IMR-90 (cell line): ENCODE data around the gene GBA3. TPM values are rescaled to one million over a fixed set of nuclear protein-coding genes. Genes with fewer than 3 reads are reported as not detected.

Experiments
- ATAC-seq: fragments of 200-7000 bp; cut with Tn5 transposase; 2 replicates; pipeline ENCODE4 v1.9.1; 2020; ENCODE audit warnings: low read depth, mild to moderate bottlenecking, moderate library complexity
- BruUV-seq: library from RNA; stranded (reverse); fragments of 400-500 nt; replicated peaks from 2 replicates; lab custom pipeline; 2021; lab: Mats Ljungman, UMichigan
- CTCF ChIA-PET: fragments of 300-600 bp; formaldehyde crosslinking; extraction: SDS; loops from one replicate; lab custom pipeline; 2021; ENCODE audit warnings: antibody characterized with exemption; lab: Yijun Ruan, JAX
- POLR2A ChIA-PET: fragments of 300-600 bp; sonication (Branson Sonifier 250); formaldehyde crosslinking; loops from one replicate; lab custom pipeline; 2022; ENCODE audit warnings: antibody characterized with exemption; ENCODE audit not compliant: unreplicated experiment; lab: Charles Lee
- DNase-seq: peaks from one replicate; pipeline ENCODE4 v3.0.0; 2013
- H2AFZ ChIP-seq: replicated peaks from 2 replicates; pipeline ENCODE3; 2013; ENCODE audit warnings: low read length, mild to moderate bottlenecking; ENCODE audit not compliant: poor library complexity
- H2AK5ac ChIP-seq: 2 replicates; pipeline ENCODE4 v1.6.1; 2013; ENCODE audit warnings: low read depth, low read length, inconsistent platforms
- H2AK9ac ChIP-seq: replicated peaks from 2 replicates; pipeline ENCODE3; 2013; ENCODE audit warnings: mild to moderate bottlenecking, low read depth, low read length, moderate library complexity; ENCODE audit not compliant: poor library complexity
- H2BK120ac ChIP-seq: 2 replicates; pipeline ENCODE4 v1.6.1; 2013; ENCODE audit warnings: low read depth, low read length, inconsistent platforms
- H2BK15ac ChIP-seq: 3 replicates; pipeline ENCODE4 v1.6.1; 2013; ENCODE audit warnings: low read depth, low read length, inconsistent platforms
- H2BK20ac ChIP-seq: 2 replicates; pipeline ENCODE4 v1.6.1; 2013; ENCODE audit warnings: low read depth, mild to moderate bottlenecking, inconsistent platforms, low read length, moderate library complexity
- H2BK5ac ChIP-seq: 2 replicates; pipeline ENCODE4 v1.6.1; 2013; ENCODE audit warnings: mild to moderate bottlenecking, low read depth, low read length, inconsistent platforms; ENCODE audit not compliant: poor library complexity, severe bottlenecking
- H3K14ac ChIP-seq: replicated peaks from 2 replicates; pipeline ENCODE4 v1.6.1; 2013; ENCODE audit warnings: low read depth, low read length, inconsistent platforms
- H3K18ac ChIP-seq: 2 replicates; pipeline ENCODE4 v1.6.1; 2013; ENCODE audit warnings: low read depth, low read length, control low read depth
- H3K23ac ChIP-seq: 2 replicates; pipeline ENCODE4 v1.6.1; 2013; ENCODE audit warnings: low read depth, low read length, inconsistent platforms
- H3K27ac ChIP-seq: 2 replicates; pipeline ENCODE4 v1.5.1; 2013; ENCODE audit warnings: mild to moderate bottlenecking, control low read depth, low read length; ENCODE audit not compliant: insufficient read depth
- H3K27me3 ChIP-seq: 2 replicates; pipeline ENCODE4 v1.6.1; 2013; ENCODE audit warnings: low read length; ENCODE audit not compliant: control insufficient read depth, insufficient read depth
- H3K36me3 ChIP-seq: 2 replicates; pipeline ENCODE4 v1.6.1; 2013; ENCODE audit warnings: low read length, mixed read lengths; ENCODE audit not compliant: control insufficient read depth, insufficient read depth
- H3K4ac ChIP-seq: 2 replicates; pipeline ENCODE4 v1.6.1; 2013; ENCODE audit warnings: low read depth, low read length, inconsistent platforms
- H3K4me1 ChIP-seq: 2 replicates; pipeline ENCODE4 v1.6.1; 2013; ENCODE audit warnings: low read length, mixed read lengths; ENCODE audit not compliant: control insufficient read depth, insufficient read depth
- H3K4me2 ChIP-seq: 2 replicates; pipeline ENCODE4 v1.6.1; 2013; ENCODE audit warnings: low read depth, mild to moderate bottlenecking, control low read depth, low read length, moderate library complexity
- H3K4me3 ChIP-seq: 2 replicates; pipeline ENCODE4 v1.5.1; 2013; ENCODE audit warnings: low read depth, mild to moderate bottlenecking, control low read depth, low read length, moderate library complexity; ENCODE audit not compliant: insufficient read depth
- H3K56ac ChIP-seq: 2 replicates; pipeline ENCODE4 v1.6.1; 2013; ENCODE audit warnings: low read length, inconsistent platforms; ENCODE audit not compliant: insufficient read depth; ENCODE audit errors: extremely low read depth
- H3K79me1 ChIP-seq, 2 experiments: 2 replicates each; pipeline ENCODE4 v1.6.1; 2013; ENCODE audit warnings: low read length in 2 of 2, inconsistent platforms in 1 of 2, low read depth in 1 of 2
- H3K9ac ChIP-seq: 2 replicates; pipeline ENCODE4 v1.6.1; 2013; ENCODE audit warnings: low read depth, low read length, control low read depth
- H3K9me1 ChIP-seq: 2 replicates; pipeline ENCODE4 v1.6.1; 2013; ENCODE audit warnings: low read length, inconsistent platforms; ENCODE audit not compliant: insufficient read depth
- H3K9me3 ChIP-seq: 2 replicates; pipeline ENCODE4 v1.6.1; 2013; ENCODE audit warnings: low read length; ENCODE audit not compliant: control insufficient read depth, insufficient read depth
- H4K20me1 ChIP-seq: 2 replicates; pipeline ENCODE4 v1.6.1; 2013; ENCODE audit warnings: low read length, inconsistent platforms; ENCODE audit not compliant: insufficient read depth
- H4K5ac ChIP-seq: 2 replicates; pipeline ENCODE4 v1.6.1; 2013; ENCODE audit warnings: mild to moderate bottlenecking, low read depth, low read length, control low read depth
- H4K8ac ChIP-seq, 2 experiments: 2 replicates each; pipeline ENCODE4 v1.6.1; 2013; ENCODE audit warnings: low read depth in 2 of 2, low read length in 2 of 2, control low read depth in 1 of 2, inconsistent platforms in 1 of 2
- H4K91ac ChIP-seq: 2 replicates; pipeline ENCODE4 v1.6.1; 2013; ENCODE audit warnings: low read depth, low read length, inconsistent platforms; ENCODE audit not compliant: insufficient read depth
- MXI1 ChIP-seq: IDR thresholded peaks from 2 replicates; pipeline ENCODE4 v1.6.1; 2012; ENCODE audit warnings: low read depth, mild to moderate bottlenecking, low read length, moderate library complexity, borderline replicate concordance
- RAD21 ChIP-seq: IDR thresholded peaks from 2 replicates; pipeline ENCODE4 v1.6.1; 2012; ENCODE audit warnings: low read length, improper control_type of control experiment
- whole genome bisulfite sequencing, 2 experiments: methylation state at CpG; one replicate each; pipeline versions ENCODE4 v1.1.5 to v1.1.7; 2013; ENCODE audit warnings: missing lambda C conversion rate in 2 of 2; ENCODE audit not compliant: insufficient read length in 1 of 2; ENCODE audit errors: extremely low coverage in 2 of 2; 5-methylcytosine and 5-hydroxymethylcytosine counted together
- dilution Hi-C: fragments of 300-500 bp; cut with HindIII; formaldehyde crosslinking; loops from one replicate; pipeline ENCODE4 v1.14.3; 2018; ENCODE audit warnings: low sequenced_read_pairs; ENCODE audit not compliant: unreplicated experiment
- in situ Hi-C: fragments of 300-500 bp; cut with MboI; formaldehyde crosslinking; loops from 3 replicates; pipeline ENCODE4 v1.14.3; 2019; ENCODE audit warnings: low sequenced_read_pairs, inconsistent platforms, mixed read lengths
- intact Hi-C: fragments of 100-400 bp; cut with micrococcal nuclease; formaldehyde crosslinking; loops from 2 replicates; pipeline ENCODE4 v1.10.0; 2022
- polyA plus RNA-seq, 3 experiments: library from polyadenylated mRNA; depleted of rRNA; stranded (reverse); fragments of >200 nt; gene quantifications; 2 replicates each; pipeline ENCODE4 v1.2.3, GENCODE V29; 2012; ENCODE audit warnings: low replicate concordance in 1 of 3
- total RNA-seq: library from RNA; depleted of rRNA; stranded (reverse); fragments of >200 nt; gene quantifications from 2 replicates; pipeline ENCODE4 v1.2.3, GENCODE V29; 2012
- TF ChIP-seq, protein P1 (sequence below): conservative IDR thresholded peaks from 2 replicates; pipeline ENCODE4 v1.5.1; 2012; ENCODE audit warnings: mild to moderate bottlenecking, low read depth, low read length, improper control_type of control experiment
- TF ChIP-seq, protein P2 (sequence below): fragments of 150-350 bp; IDR thresholded peaks from 2 replicates; pipeline ENCODE4 v1.6.1; 2017; ENCODE audit warnings: mild to moderate bottlenecking, antibody characterized with exemption, low read length, low read depth

Gene GBA3
- total and polyA plus RNA-seq, 2 of the 4 experiments (the other 2 are of a cell fraction) = not detected

DNA sequence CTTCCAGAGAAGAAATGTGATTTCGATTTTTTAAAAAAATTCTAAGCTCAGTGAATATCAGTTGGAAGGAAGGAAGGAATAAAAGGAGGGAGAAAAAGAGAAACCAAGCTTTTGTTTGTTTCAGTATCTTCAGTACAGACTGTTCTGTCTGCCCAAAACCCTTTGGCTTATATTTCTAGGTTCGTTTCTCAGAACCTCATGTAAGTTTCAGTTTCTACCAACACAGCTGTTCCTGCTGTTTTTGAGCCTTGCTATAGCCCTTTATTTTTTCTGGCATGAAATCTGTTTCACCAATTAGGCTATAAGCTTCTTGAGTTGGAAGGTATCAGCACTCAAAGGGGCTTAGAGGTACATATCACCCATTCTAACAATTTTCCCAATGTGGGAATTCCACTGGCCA is 157.9 kb downstream of the GBA3 start:
- H2BK120ac ChIP-seq = no peak overlapping the region
- H3K18ac ChIP-seq = no peak overlapping the region
- no peak overlapping the region for H3K4me3 ChIP-seq
- in situ Hi-C loops (no loop called here), intact Hi-C loops (no loop called here), dilution Hi-C loops (no loop called here)
- H3K56ac ChIP-seq = no peak overlapping the region
- H2AFZ ChIP-seq = no peak overlapping the region
- no peaks in the 10 kb centered on the region for H3K9me1 ChIP-seq
- ChIA-PET POLR2A (no interaction called here), CTCF (no interaction called here)
- H3K9ac ChIP-seq = no peak overlapping the region
- H3K4me1 ChIP-seq = no peaks in the 10 kb centered on the region
- WGBS, 2 experiments = no CpG with 5 or more reads among the region's 2 CpGs
- H4K8ac ChIP-seq = no peak overlapping the region
- no peak overlapping the region for H3K23ac ChIP-seq
- ATAC-seq = no peak
- H2AK9ac ChIP-seq = no peak overlapping the region
- H2BK5ac ChIP-seq = no peak overlapping the region
- H4K91ac ChIP-seq = no peak overlapping the region
- H3K79me1 ChIP-seq = no peaks in the 10 kb centered on the region
- no TSS peak for BruUV-seq
- TF ChIP-seq, protein P1, sequence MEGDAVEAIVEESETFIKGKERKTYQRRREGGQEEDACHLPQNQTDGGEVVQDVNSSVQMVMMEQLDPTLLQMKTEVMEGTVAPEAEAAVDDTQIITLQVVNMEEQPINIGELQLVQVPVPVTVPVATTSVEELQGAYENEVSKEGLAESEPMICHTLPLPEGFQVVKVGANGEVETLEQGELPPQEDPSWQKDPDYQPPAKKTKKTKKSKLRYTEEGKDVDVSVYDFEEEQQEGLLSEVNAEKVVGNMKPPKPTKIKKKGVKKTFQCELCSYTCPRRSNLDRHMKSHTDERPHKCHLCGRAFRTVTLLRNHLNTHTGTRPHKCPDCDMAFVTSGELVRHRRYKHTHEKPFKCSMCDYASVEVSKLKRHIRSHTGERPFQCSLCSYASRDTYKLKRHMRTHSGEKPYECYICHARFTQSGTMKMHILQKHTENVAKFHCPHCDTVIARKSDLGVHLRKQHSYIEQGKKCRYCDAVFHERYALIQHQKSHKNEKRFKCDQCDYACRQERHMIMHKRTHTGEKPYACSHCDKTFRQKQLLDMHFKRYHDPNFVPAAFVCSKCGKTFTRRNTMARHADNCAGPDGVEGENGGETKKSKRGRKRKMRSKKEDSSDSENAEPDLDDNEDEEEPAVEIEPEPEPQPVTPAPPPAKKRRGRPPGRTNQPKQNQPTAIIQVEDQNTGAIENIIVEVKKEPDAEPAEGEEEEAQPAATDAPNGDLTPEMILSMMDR = no peak
- no peak for TF ChIP-seq MXI1
- TF ChIP-seq RAD21 = no peak
- TF ChIP-seq, protein P2, sequence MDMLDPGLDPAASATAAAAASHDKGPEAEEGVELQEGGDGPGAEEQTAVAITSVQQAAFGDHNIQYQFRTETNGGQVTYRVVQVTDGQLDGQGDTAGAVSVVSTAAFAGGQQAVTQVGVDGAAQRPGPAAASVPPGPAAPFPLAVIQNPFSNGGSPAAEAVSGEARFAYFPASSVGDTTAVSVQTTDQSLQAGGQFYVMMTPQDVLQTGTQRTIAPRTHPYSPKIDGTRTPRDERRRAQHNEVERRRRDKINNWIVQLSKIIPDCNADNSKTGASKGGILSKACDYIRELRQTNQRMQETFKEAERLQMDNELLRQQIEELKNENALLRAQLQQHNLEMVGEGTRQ = no peak
- H3K36me3 ChIP-seq = no peaks in the 10 kb centered on the region
- no peak overlapping the region for H2BK20ac ChIP-seq
- no peak overlapping the region for H3K4ac ChIP-seq
- no peaks in the 10 kb centered on the region for H4K20me1 ChIP-seq
- no peak overlapping the region for H2AK5ac ChIP-seq
- no peaks in the 10 kb centered on the region for H3K27me3 ChIP-seq
- H2BK15ac ChIP-seq = no peak overlapping the region
- no peaks in the 10 kb centered on the region for H3K9me3 ChIP-seq
- DNase-seq = no peak
- no peak overlapping the region for H4K5ac ChIP-seq
- H3K27ac ChIP-seq = no peak overlapping the region
- no peak overlapping the region for H3K4me2 ChIP-seq
- no peak overlapping the region for H3K14ac ChIP-seq
